ENCODE results near the gene ARID3B. TPM values are rescaled to one million over a fixed set of nuclear protein-coding genes. Genes with fewer than 3 reads are reported as not detected.

Gene ARID3B
- total RNA-seq, 1 donor from 2014 or later: 12.5 TPM

- DNase-seq (ENCODE audit: low spot score): peak; percentile 35
Measured at GRCh38 chr15:74642348-74642733, 101.3 kb downstream of the ARID3B start.

DNA sequence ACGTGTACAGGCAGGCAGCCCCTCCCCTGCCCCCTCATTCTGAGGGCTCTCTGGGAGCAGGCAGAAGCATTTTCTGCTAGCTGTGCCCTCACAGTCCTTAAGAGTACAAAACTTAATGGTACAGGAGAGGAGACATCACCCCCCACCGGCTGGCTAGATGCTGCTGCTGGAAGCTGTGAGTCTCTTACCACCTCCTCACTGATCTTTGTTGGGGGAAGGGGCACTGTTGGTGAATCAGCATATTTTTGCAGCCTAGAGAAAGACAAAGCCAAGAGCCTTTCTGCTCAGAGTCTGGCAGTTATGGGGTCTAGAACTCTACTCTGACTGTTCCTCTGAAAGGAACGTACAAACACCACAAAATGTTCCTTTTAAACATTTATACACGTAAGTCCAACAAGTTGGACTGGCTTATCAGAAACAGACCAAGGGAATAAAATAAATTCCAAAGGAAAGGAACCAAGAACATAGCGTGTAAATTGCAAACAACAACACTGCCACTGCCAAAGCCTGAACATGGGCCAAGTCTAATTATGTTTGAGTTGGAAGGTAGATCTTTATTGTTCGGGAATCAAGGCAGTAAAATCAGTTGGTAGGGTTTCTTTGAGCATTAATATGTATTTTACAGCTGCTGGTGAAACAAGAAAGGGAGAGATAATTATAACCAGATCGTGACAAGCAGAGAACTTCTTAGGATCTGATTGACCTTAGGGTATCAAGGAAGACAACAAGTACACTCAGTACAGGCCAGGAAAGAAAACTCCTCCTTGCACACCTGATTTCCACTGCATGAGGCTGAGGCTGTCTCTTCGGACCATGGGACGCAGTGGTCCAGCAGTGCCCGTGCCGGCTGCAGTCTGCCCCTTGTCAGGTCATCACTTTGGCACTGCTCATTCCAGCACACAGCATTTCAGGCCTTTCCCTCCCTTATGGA is 102.0 kb downstream of the ARID3B start:
- no peak for DNase-seq (ENCODE audit: low spot score)

GRCh38 chr15:74643665-74644204 is 102.7 kb downstream of the ARID3B start:
- DNase-seq (ENCODE audit: low spot score): no peak

DNA sequence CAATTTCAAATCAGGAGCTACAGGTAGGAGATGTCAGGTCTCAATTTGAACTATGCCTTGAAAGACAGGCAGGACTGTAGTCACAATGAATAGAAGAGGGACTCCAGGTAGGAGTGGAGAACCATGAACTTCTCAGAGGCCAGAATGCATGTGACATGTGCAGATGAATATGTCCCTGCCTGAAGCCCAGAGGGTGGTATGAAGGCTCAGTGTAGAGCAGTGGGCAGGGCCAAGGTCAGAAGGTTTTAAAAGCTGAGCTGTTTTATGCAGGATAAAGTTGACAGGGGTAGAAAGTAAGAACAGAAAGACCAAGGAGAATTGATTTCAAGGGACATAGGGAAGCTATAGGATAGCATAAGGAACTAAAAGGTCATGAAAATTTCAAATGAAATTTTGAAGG is 105.5 kb downstream of the ARID3B start:
- DNase-seq (ENCODE audit: low spot score): no peak

Other genes starting within 250 kb of the ARID3B start
- gene CYP11A1, start 173.6 kb upstream of the ARID3B start, total RNA-seq (ENCODE audit: insufficient read depth, low replicate concordance): 2.6 TPM
- gene SEMA7A, start 107.3 kb upstream of the ARID3B start, total RNA-seq (ENCODE audit: insufficient read depth, low replicate concordance): 23.1 TPM
- gene UBL7, start 80.1 kb upstream of the ARID3B start, total RNA-seq (ENCODE audit: insufficient read depth, low replicate concordance): 23.8 TPM
- gene CLK3, start 74.6 kb downstream of the ARID3B start, total RNA-seq (ENCODE audit: insufficient read depth, low replicate concordance): 55.1 TPM
- gene EDC3, start 154.8 kb downstream of the ARID3B start, total RNA-seq (ENCODE audit: insufficient read depth, low replicate concordance): 22.1 TPM
- 3.6 TPM for gene CYP1A1, start 184.3 kb downstream of the ARID3B start, total RNA-seq (ENCODE audit: insufficient read depth, low replicate concordance)
- gene CYP1A2, start 207.6 kb downstream of the ARID3B start, total RNA-seq (ENCODE audit: insufficient read depth, low replicate concordance): 0.96 TPM
- gene CSK, start 240.9 kb downstream of the ARID3B start, total RNA-seq (ENCODE audit: insufficient read depth, low replicate concordance): 10.1 TPM